Ovary (tissue), 9 donors: ENCODE measurements around the gene TGFBI. TPM values are rescaled to one million over a fixed set of nuclear protein-coding genes. Genes with fewer than 3 reads are reported as not detected.
A peak's percentile ranks its signal among the peaks of the same experiment; 100 is the strongest.

Experiments used
- DNase-seq, 5 donors: peaks; one replicate each; pipeline ENCODE4 v3.0.0-alpha.2; 2019 to 2020
- H3K27ac ChIP-seq, 2 donors: fragments of 200-600 bp; one replicate each; pipeline versions ENCODE4 v1.5.1 to v1.8.0; 2019 to 2022
- H3K27me3 ChIP-seq: fragments of 200-600 bp; one replicate; pipeline ENCODE4 v1.8.0; 2022
- H3K36me3 ChIP-seq: fragments of 200-600 bp; sonication (generic); one replicate; pipeline ENCODE4 v1.5.1; 2019
- H3K4me1 ChIP-seq: one replicate; pipeline ENCODE4 v1.8.1; 2013; ENCODE audit warnings: mild to moderate bottlenecking, moderate library complexity; ENCODE audit not compliant: insufficient read depth
- H3K4me3 ChIP-seq: fragments of 200-600 bp; sonication (generic); one replicate; pipeline ENCODE4 v1.5.1; 2017
- H3K9me3 ChIP-seq, 2 donors: fragments of 200-600 bp in 1 of 2; sonication (generic) in 1 of 2; one replicate each; pipeline versions ENCODE4 v1.5.1 to v1.8.1; 2013 to 2019; ENCODE audit warnings: mild to moderate bottlenecking in 1 of 2, moderate library complexity in 1 of 2
- EP300 ChIP-seq: sonication (generic); formaldehyde crosslinking; IDR thresholded peaks from one replicate; pipeline ENCODE4 v1.6.1; 2017; ENCODE audit warnings: antibody characterized with exemption
- POLR2A ChIP-seq: fragments of 450-650 bp; IDR thresholded peaks from one replicate; pipeline ENCODE4 v1.6.1; 2017; ENCODE audit warnings: antibody characterized with exemption, mild to moderate bottlenecking, moderate library complexity
- WGBS, 3 donors: extraction: QIAGEN DNeasy Blood & Tissue Kit in 1 of 3; methylation state at CpG; one replicate each; pipeline versions ENCODE4 v1.1.5 to v1.1.7; 2013 to 2017; 5-methylcytosine and 5-hydroxymethylcytosine counted together
- intact Hi-C, 4 donors: fragments of 100-400 bp; cut with DNase I; formaldehyde crosslinking; loops; one replicate each; pipeline versions ENCODE4 v1.11.0 to v1.15.1; 2022 to 2023
- polyA plus RNA-seq, 2 donors: library from polyadenylated mRNA; stranded (reverse); fragments of 200-250 nt in 1 of 2; fragments of 350-450 nt in 1 of 2; fragmentation: Illumina TruSeq in 1 of 2; extraction: RNeasy Lipid Tissue Mini Kit (QIAGEN cat#74804) in 1 of 2; gene quantifications; one replicate each; pipeline ENCODE4 v1.2.3, GENCODE V29; 2013 to 2014
- total RNA-seq, 7 donors: library from RNA; depleted of rRNA in 2 of 7; stranded (reverse); fragments of >200 nt in 2 of 7; fragmentation: NEBNext Ultra II Directional in 3 of 7; extraction: Animal tissue kit (Norgen Biotek cat#: 25700) in 3 of 7; gene quantifications; one replicate each; pipeline versions ENCODE4 v1.1.0 to v1.2.4, GENCODE V29; 2016 to 2023
- TF ChIP-seq, protein P1 (sequence below), 3 donors: fragments of 450-650 bp in 2 of 3; fragments of 200-600 bp in 1 of 3; IDR thresholded peaks; one replicate each; pipeline versions ENCODE4 v1.5.1 to v1.8.0; 2016 to 2022; ENCODE audit warnings: antibody characterized with exemption in 3 of 3, mild to moderate bottlenecking in 1 of 3
- donor health status: DM: no; HTN: no; CAD: no; lungs with moderate emphysema.
- donor health status: DM: no; HTN: no; CAD: no.
- donor health status: Bipolar disorder and iron deficiency.
- donor health status: DM: yes; HTN: yes; CAD: no.
- donor health status: DM: no; HTN: no; CAD: no.
- donor health status: DM: yes; HTN: yes; CAD: no.

TGFBI gene
- total and polyA plus RNA-seq, 9 donors: 14.5 to 138 (median 25.3) TPM

DNA sequence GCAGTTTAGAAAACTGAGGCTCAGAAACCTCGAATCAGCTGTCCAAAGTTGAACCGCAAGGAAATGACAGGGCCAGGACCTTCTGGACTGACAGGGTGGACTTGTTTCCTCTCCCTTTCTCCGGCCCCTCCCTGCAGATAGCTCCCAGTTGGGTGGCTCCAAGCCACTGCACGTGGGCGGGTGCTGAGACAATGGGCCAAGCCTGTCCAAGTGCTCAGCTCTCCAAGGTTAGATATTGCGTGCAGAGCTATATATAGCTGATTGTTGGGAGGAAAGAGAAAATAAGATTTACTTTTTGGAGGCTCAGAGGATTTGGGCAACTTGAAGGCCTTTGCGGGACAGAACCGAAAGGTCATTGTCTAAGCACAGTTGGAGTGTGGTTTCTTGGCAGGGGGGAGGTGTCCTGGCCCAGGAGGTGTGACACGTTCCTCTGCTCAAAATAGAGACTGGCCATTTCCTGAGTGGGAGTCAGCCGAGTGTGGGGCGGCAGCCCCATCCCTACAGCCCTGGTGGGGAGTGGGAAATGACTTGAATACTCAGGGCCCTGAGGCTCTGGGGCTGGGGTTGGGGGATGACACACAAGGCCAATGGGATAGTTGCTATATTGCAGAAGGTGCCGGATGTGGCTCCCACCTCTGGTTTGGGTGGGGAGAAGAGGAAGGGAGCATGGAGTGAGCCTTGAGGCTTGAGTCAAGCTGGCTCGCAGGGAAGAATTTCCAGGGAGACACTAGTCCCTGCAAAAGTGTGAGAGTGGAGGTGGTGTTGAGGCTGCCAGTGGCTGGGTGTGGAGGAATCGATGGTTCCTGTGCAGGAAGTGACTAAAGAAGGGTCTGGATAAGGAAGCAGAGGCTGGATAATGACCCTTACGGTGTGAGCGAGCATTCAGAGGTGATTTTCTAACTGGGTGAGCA, 59.4 kb downstream of the TGFBI start:
- H3K27me3 ChIP-seq: no peaks in the 10 kb centered on the region
- no peaks in the 10 kb centered on the region for H3K36me3 ChIP-seq
- TF ChIP-seq POLR2A: no peak
- TF ChIP-seq, protein P1, sequence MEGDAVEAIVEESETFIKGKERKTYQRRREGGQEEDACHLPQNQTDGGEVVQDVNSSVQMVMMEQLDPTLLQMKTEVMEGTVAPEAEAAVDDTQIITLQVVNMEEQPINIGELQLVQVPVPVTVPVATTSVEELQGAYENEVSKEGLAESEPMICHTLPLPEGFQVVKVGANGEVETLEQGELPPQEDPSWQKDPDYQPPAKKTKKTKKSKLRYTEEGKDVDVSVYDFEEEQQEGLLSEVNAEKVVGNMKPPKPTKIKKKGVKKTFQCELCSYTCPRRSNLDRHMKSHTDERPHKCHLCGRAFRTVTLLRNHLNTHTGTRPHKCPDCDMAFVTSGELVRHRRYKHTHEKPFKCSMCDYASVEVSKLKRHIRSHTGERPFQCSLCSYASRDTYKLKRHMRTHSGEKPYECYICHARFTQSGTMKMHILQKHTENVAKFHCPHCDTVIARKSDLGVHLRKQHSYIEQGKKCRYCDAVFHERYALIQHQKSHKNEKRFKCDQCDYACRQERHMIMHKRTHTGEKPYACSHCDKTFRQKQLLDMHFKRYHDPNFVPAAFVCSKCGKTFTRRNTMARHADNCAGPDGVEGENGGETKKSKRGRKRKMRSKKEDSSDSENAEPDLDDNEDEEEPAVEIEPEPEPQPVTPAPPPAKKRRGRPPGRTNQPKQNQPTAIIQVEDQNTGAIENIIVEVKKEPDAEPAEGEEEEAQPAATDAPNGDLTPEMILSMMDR (IDR thresholded peaks at IDR 0.05): no peak
- TF ChIP-seq EP300: no peak
- peak overlapping the region; percentile 1 to 56 for H3K27ac ChIP-seq
- H3K4me3 ChIP-seq: no peak overlapping the region
- peak; percentile 87 to 90 (median 88) for DNase-seq
- intact Hi-C loops: loop anchor here in 3 of 4 donors (10.0 kb wide), 3 partner anchors 47 to 143 kb away; partner anchors contain the start of gene SMAD5 (in 1 of the 3)
- no peaks in the 10 kb centered on the region for H3K9me3 ChIP-seq
- 28 to 30% (median 29%) methylated on average over 16 of the region's 16 CpGs for WGBS, 3 donors
- peaks cover 5% of the 10 kb centered on the region for H3K4me1 ChIP-seq

DNA sequence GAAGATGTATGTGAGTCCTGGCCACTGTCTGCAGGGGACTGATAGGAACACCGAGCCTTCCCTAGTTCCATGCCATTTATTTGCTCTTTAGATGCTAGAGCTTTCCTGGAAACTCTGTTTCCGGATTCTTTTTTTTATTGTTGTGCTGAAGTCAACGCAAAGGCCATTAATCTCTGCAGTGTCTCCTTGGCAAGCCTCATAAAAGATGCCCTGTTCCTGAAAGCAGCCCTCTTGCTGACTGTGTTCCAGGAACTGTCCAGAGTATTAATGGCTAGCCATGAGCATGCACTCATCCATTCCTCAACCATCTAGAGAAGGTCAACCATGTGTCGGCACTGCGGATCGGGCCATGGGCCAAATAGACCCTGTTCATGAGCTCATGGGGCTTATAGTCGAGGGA, 61.0 kb downstream of the TGFBI start:
- DNase-seq: peak in 2 of 5 donors; percentile 20 to 42
- Histone ChIP-seq H3K9me3 (no peaks in the 10 kb centered on the region), H3K27ac (no peak overlapping the region)

DNA sequence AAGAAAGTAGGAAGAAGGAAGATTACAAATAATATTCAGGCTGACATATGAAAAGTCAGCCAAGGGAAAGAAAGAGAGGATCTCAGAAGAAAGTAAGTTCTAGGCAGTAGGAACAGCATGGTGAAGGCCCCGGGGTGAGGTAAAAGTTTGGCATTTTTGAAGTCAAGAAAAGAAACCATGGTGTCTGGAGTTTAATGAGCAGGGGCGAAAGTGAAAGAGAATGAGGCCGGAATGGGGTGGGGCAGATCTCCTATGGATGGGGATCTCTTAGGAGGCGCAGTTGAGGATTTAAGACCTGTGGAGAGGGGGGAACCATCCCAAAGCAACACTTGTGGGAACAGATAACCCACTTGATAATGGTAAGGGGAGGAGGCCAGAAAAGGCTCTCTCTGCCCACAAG, 61.5 kb downstream of the TGFBI start:
- Histone ChIP-seq H3K27ac (no peak overlapping the region), H3K4me3 (no peak overlapping the region), H3K36me3 (no peaks in the 10 kb centered on the region), H3K27me3 (no peaks in the 10 kb centered on the region), H3K9me3 (no peaks in the 10 kb centered on the region), H3K4me1 (peaks cover 5% of the 10 kb centered on the region)
- no peak for DNase-seq
- TF ChIP-seq, protein P1 (IDR thresholded peaks at IDR 0.05): no peak
- TF ChIP-seq EP300: no peak
- TF ChIP-seq POLR2A: no peak
- whole genome bisulfite sequencing, 3 donors: 91 to 94% (median 94%) methylated on average over 4 of the region's 4 CpGs
- intact Hi-C loops: no loop called here

More for the DNA sequence above, 61.0 kb downstream of the TGFBI start:
- Histone ChIP-seq H3K4me1 (peaks cover 5% of the 10 kb centered on the region), H3K36me3 (no peaks in the 10 kb centered on the region), H3K4me3 (no peak overlapping the region), H3K27me3 (no peaks in the 10 kb centered on the region)
- TF ChIP-seq EP300 (no peak), POLR2A (no peak)
- TF ChIP-seq, protein P1 (IDR thresholded peaks at IDR 0.05): no peak
- WGBS, 3 donors: 38 to 61% (median 54%) methylated on average over 7 of the region's 7 CpGs
- intact Hi-C loops: loop anchor here in 3 of 4 donors (10.0 kb wide), 3 partner anchors 45 to 145 kb away; partner anchors contain the start of gene SMAD5 (in 1 of the 3)

DNA sequence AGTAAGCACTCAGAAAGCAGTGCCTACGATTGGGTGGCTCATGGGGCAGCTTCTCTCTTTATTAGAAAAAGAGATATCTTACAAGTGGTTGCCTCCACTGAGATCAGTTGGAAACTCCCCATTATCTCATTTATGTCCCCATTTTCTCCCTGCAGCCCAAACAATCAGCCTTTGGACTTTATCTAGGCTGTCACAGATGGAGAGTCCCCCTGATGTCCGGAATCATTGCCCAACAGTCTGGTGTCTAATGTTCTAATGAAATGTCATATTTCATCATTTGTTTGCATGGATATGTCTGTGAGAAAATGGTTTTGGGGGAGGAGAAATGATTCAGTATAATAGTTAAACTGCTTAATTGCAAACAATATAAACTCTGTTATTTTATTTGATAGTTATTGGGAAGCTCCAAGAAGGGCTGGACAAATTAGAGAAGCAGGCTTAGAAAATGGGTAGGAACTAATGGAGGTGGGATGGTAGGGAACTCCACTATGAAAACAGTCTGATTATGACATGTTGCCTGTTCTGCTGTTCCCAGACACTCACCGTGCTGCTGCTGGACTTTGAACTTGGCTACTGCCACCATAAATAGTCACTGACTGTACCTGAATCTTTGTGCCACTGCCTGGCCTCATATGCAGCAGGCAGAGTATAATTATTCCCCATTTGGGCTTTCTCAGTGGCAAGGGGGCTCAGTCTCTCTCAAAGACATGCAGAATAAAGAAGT, 65.6 kb downstream of the TGFBI start:
- no peak for TF ChIP-seq POLR2A
- TF ChIP-seq, protein P1 (IDR thresholded peaks at IDR 0.05): no peak
- TF ChIP-seq EP300: no peak
- no peaks in the 10 kb centered on the region for H3K9me3 ChIP-seq
- H3K4me3 ChIP-seq: no peak overlapping the region
- H3K36me3 ChIP-seq: no peaks in the 10 kb centered on the region
- 72 to 83% (median 78%) methylated on average over 3 of the region's 3 CpGs for WGBS, 3 donors
- intact Hi-C loops: no loop called here
- no peak for DNase-seq
- no peaks in the 10 kb centered on the region for H3K27me3 ChIP-seq
- no peaks in the 10 kb centered on the region for H3K4me1 ChIP-seq
- H3K27ac ChIP-seq: no peak overlapping the region
